ENCODE measurements around the gene RDH8.

DNA sequence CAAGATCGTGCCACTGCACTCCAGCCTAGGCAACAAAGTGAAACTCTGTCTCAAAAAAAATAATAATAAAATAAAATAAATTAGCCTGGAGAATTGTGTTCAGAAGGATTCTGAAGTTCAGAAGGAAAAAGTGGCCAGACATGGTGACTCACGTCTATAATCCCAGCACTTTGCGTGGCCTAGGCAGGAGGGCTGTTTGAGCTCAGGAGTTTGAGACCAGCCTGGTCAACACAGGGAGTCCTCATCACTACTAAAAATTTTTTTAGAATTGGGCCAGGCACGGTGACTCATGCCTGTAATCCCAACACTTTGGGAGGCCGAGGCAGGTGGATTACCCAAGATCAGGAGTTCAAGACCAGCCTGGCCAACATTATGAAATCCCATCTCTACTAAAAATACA lies 6.0 kb downstream of the RDH8 start:
- no peak for TF ChIP-seq POLR2A (IDR thresholded peaks at IDR 0.05; ENCODE audit: low read length)
- no peak for TF ChIP-seq GATA1 (IDR thresholded peaks at IDR 0.05; ENCODE audit: low read depth, low read length)
